Breast epithelium (tissue), 4 donors: Measurements from ENCODE around the gene FAM168B. TPM values are rescaled to one million over a fixed set of nuclear protein-coding genes. Genes with fewer than 3 reads are reported as not detected.

ENCODE experiments used
- DNase-seq, 2 donors: peaks; one replicate each; pipeline ENCODE4 v3.0.0-alpha.2; 2019; ENCODE audit warnings: low spot score in 2 of 2
- H3K27ac ChIP-seq, 2 donors: fragments of 200-600 bp; sonication (generic) in 1 of 2; one replicate each; pipeline ENCODE4 v1.5.1; 2016 to 2019; ENCODE audit warnings: mild to moderate bottlenecking in 1 of 2
- H3K27me3 ChIP-seq, 2 donors: fragments of 200-600 bp; sonication (generic) in 1 of 2; one replicate each; pipeline versions ENCODE4 v1.5.1 to v1.6.0; 2017 to 2019; ENCODE audit warnings: control low read depth in 1 of 2, mild to moderate bottlenecking in 1 of 2
- H3K36me3 ChIP-seq: fragments of 200-600 bp; one replicate; pipeline ENCODE4 v1.5.1; 2019
- H3K4me1 ChIP-seq, 2 donors: fragments of 200-600 bp; sonication (generic); one replicate each; pipeline ENCODE4 v1.5.1; 2016 to 2019; ENCODE audit warnings: control low read depth in 1 of 2
- H3K4me3 ChIP-seq, 3 donors: fragments of 200-600 bp; sonication (generic); 1 replicate in 2 of 3; 2 replicates in 1 of 3; pipeline ENCODE4 v1.5.1; 2016 to 2019; ENCODE audit warnings: mild to moderate bottlenecking in 3 of 3, moderate library complexity in 2 of 3
- H3K9me3 ChIP-seq, 2 donors: fragments of 200-600 bp; sonication (generic) in 1 of 2; one replicate each; pipeline ENCODE4 v1.5.1; 2016 to 2019; ENCODE audit warnings: control low read depth in 1 of 2
- CTCF ChIP-seq, 3 donors: fragments of 450-650 bp; IDR thresholded peaks; one replicate each; pipeline ENCODE4 v1.5.1; 2016 to 2017; ENCODE audit warnings: antibody characterized with exemption in 3 of 3, mild to moderate bottlenecking in 3 of 3, moderate library complexity in 3 of 3
- POLR2A ChIP-seq: fragments of 450-650 bp; IDR thresholded peaks from one replicate; pipeline ENCODE4 v1.6.1; 2016; ENCODE audit warnings: antibody characterized with exemption, mild to moderate bottlenecking, moderate library complexity
- POLR2AphosphoS5 ChIP-seq, 3 donors: sonication (generic); formaldehyde crosslinking; IDR thresholded peaks; one replicate each; pipeline ENCODE4 v1.6.1; 2017; ENCODE audit warnings: antibody characterized with exemption in 3 of 3
- intact Hi-C: fragments of 100-400 bp; cut with DNase I; formaldehyde crosslinking; loops from one replicate; pipeline ENCODE4 v1.15.1; 2023; ENCODE audit warnings: low total_unique reads
- total RNA-seq, 3 donors: library from RNA; depleted of rRNA; stranded (reverse); fragments of >200 nt; gene quantifications; one replicate each; pipeline ENCODE4 v1.1.0, GENCODE V29; 2016

FAM168B gene
- total RNA-seq, 3 donors from 2014 or later: 69.2 to 122 (median 111) TPM

DNA sequence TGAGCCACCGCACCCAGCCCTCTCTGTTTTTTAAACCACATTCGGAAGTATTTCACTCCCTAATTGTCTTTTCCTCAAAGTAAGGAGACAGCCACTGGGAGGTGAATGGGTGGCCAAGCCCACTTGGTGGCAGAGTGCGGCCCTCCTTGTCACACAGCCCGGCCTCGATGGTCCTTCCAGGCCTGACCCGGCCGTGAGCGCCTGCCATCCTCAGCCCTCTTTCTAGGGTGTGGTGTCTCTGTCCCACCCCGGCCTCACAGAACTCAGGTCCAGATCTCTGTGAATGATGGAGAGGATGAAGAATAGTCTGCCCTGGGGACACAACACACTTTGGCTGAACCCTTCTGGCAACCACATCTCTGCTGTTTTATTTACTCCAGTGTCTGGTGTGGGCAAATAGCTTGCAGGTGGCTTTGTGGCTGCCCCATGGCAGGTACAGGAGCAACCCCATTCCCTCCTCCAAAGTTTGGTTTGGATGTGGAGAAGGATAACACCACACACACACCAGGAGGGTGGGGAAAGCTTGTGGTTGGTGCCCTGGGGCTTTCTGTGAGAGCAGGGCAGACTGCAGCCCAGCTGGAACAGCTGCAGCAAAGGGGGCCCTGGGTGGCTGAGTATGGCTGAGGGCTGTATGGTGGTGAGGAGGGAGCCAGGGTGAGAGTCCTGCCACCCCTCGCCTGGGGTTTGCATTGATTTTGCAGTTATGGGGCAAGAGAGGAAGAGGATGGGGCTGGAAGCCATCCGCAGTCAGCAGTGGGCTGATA lies 88.6 kb downstream of the FAM168B start:
- Histone ChIP-seq H3K36me3 (no peaks in the 10 kb centered on the region), H3K4me3 (no peak overlapping the region), H3K9me3 (no peaks in the 10 kb centered on the region), H3K27me3 (no peaks in the 10 kb centered on the region), H3K4me1 (no peaks in the 10 kb centered on the region), H3K27ac (no peak overlapping the region)
- TF ChIP-seq POLR2A: no peak
- no peak for TF ChIP-seq CTCF (IDR thresholded peaks at IDR 0.05)
- TF ChIP-seq POLR2AphosphoS5 (IDR thresholded peaks at IDR 0.05): no peak
- intact Hi-C loops: no loop called here
- no peak for DNase-seq

DNA sequence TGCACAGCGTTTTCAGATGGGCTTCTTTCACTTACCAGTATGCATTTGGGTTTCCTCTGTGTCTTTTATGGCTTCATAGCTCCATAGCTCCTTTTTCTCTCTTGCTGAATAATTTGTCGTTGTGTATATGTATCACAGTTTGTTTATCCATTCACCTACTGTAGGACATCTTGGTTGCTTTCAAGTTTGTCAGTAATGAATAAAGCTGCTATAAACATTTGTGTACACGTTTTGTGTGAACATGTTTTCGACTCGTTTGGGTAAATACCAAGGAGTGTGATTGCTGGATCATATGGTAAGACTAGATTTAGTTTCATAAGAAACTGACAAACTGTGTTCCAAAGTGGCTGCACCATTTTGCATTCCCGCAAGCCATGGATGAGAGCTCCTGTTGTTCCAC lies 94.7 kb downstream of the FAM168B start:
- no peak overlapping the region for H3K4me3 ChIP-seq
- intact Hi-C loops: no loop called here
- H3K4me1 ChIP-seq: no peaks in the 10 kb centered on the region
- no peak for TF ChIP-seq CTCF (IDR thresholded peaks at IDR 0.05)
- no peak for TF ChIP-seq POLR2AphosphoS5 (IDR thresholded peaks at IDR 0.05)
- TF ChIP-seq POLR2A: no peak
- no peaks in the 10 kb centered on the region for H3K9me3 ChIP-seq
- H3K27ac ChIP-seq: no peak overlapping the region
- DNase-seq: no peak
- no peaks in the 10 kb centered on the region for H3K27me3 ChIP-seq
- H3K36me3 ChIP-seq: no peaks in the 10 kb centered on the region

Other genes starting within 250 kb of the FAM168B start
- 10 to 100 TPM; 47.4 to 75.4 (median 73.6) TPM for gene PLEKHB2, start 11.9 kb upstream of the FAM168B start, total RNA-seq
- gene POTEE, start 116.1 kb upstream of the FAM168B start, total RNA-seq: 1 to 10 TPM in 1 of 3 donors, under 1 TPM in 1, not detected in 1; 0.98 to 1.0 TPM